MCF 10A (cell line): ENCODE results near the gene SERTAD2. TPM values are rescaled to one million over a fixed set of nuclear protein-coding genes. Genes with fewer than 3 reads are reported as not detected.
A peak's percentile ranks its signal among the peaks of the same experiment; 100 is the strongest.

Experiments used
- BruUV-seq: library from RNA; stranded (reverse); fragments of 400-500 nt; replicated peaks from 2 replicates; lab custom pipeline; 2021; lab: Mats Ljungman, UMichigan
- CTCF ChIA-PET: fragments of 300-600 bp; sonication (Branson Sonifier 250); formaldehyde crosslinking; extraction: SDS; loops from one replicate; lab custom pipeline; 2021; ENCODE audit warnings: antibody characterized with exemption, inconsistent platforms; lab: Yijun Ruan, JAX
- POLR2A ChIA-PET: fragments of 300-600, 350-650 bp; sonication (Branson Sonifier 250); formaldehyde crosslinking; extraction: SDS; loops from one replicate; lab custom pipeline; 2020; ENCODE audit warnings: antibody characterized with exemption, inconsistent platforms; lab: Yijun Ruan, JAX
- DNase-seq: peaks from one replicate; pipeline ENCODE4 v3.0.0-alpha.2; 2018; ENCODE audit not compliant: unreplicated experiment
- H3K27ac Mint-ChIP-seq: one replicate; pipeline ENCODE4 v1.8.0; 2022; ENCODE audit warnings: mild to moderate bottlenecking, low read depth, mixed read lengths; ENCODE audit not compliant: unreplicated experiment
- H3K27me3 Mint-ChIP-seq: one replicate; pipeline ENCODE4 v1.8.0; 2022; ENCODE audit warnings: mixed read lengths; ENCODE audit not compliant: insufficient read depth, unreplicated experiment
- H3K36me3 Mint-ChIP-seq: one replicate; pipeline ENCODE4 v1.8.0; 2022; ENCODE audit warnings: mild to moderate bottlenecking, moderate library complexity, mixed read lengths; ENCODE audit not compliant: insufficient read depth, unreplicated experiment
- H3K4me1 Mint-ChIP-seq: one replicate; pipeline ENCODE4 v1.8.0; 2022; ENCODE audit warnings: mixed read lengths; ENCODE audit not compliant: insufficient read depth, unreplicated experiment
- H3K4me3 Mint-ChIP-seq: one replicate; pipeline ENCODE4 v1.8.0; 2022; ENCODE audit warnings: mild to moderate bottlenecking, moderate library complexity, mixed read lengths; ENCODE audit not compliant: unreplicated experiment
- H3K9me3 Mint-ChIP-seq: one replicate; pipeline ENCODE4 v1.8.0; 2022; ENCODE audit warnings: mixed read lengths; ENCODE audit not compliant: unreplicated experiment
- CTCF ChIP-seq: fragments of 200-600 bp; IDR thresholded peaks from one replicate; pipeline ENCODE4 v1.8.0; 2022; ENCODE audit warnings: antibody characterized with exemption, mild to moderate bottlenecking; ENCODE audit not compliant: unreplicated experiment
- intact Hi-C: fragments of 100-400 bp; cut with micrococcal nuclease; formaldehyde crosslinking; loops from 2 replicates; pipeline ENCODE4 v1.14.1; 2022
- total RNA-seq: library from RNA; stranded (reverse); gene quantifications from 2 replicates; pipeline ENCODE4 v1.2.3, GENCODE V29; 2022

Gene SERTAD2
- total RNA-seq, 1 experiment from 2014 or later, result 15.0 TPM

DNA sequence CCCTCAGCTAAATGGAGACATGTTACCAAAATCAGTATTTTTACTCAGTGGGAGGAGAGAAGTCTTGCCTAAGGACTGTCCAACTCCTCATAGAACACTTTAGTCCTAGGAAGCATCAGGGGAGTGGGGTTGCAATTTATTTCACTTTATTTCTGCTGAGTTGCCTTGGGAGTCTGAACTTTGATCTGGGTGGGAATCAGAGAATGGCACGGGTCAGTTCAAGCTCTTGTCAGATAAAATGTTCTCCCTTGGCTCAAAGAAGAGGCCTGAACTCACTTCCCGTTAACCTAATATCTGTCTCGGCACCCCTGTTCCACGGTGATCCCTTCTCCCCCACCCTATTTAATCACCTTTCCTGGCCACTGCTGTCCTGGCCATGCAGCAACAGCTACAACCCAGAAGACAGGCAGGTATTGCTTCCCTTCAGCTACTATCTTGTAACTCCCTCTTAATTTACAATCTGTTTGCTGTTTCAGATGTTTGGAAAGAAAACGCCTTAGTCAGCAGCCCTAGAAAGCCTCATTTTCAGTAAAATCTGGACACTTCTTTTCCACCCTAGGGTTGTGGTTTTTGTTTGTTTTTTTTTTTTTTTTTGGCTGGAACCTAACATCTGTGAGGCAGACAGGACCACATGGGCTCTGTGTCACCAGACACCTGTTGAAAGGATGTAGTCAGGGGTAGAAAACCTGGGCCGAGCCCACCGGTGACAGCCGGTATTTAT, 52.5 kb downstream of the SERTAD2 start:
- Mint-ChIP-seq H3K4me1 (peaks cover 13% of the 10 kb centered on the region), H3K9me3 (peaks cover 11% of the 10 kb centered on the region), H3K27me3 (no peaks in the 10 kb centered on the region), H3K4me3 (no peak overlapping the region), H3K27ac (no peak overlapping the region), H3K36me3 (peaks cover 5% of the 10 kb centered on the region)
- DNase-seq, result no peak
- TF ChIP-seq CTCF, result no peak
- CTCF ChIA-PET, result interaction anchor here (0.7 to 2.5 kb wide), 3 partner anchors 10 to 247 kb away, joined by 3 to 8 read pairs (median 5); no protein-coding TSS in a partner anchor
- intact Hi-C loops, result no loop called here
- BruUV-seq, result no TSS peak
- POLR2A ChIA-PET, result no interaction called here

- TF ChIP-seq CTCF, result no peak
- Mint-ChIP-seq H3K9me3 (peaks cover 10% of the 10 kb centered on the region), H3K27ac (no peak overlapping the region), H3K4me3 (no peak overlapping the region), H3K27me3 (no peaks in the 10 kb centered on the region), H3K4me1 (peaks cover 27% of the 10 kb centered on the region), H3K36me3 (peaks cover 4% of the 10 kb centered on the region)
- intact Hi-C loops, result no loop called here
- ChIA-PET POLR2A (interaction anchor here (1.3 kb wide), 1 partner anchor 23 kb away, joined by 6 read pairs; no protein-coding TSS in a partner anchor), CTCF (interaction anchor here (0.9 to 2.5 kb wide), 4 partner anchors 8 to 273 kb away, joined by 4 to 8 read pairs (median 6); no protein-coding TSS in a partner anchor)
- BruUV-seq, result no TSS peak
- no peak for DNase-seq
Measured at GRCh38 chr2:64599469-64599868, 54.2 kb downstream of the SERTAD2 start.

- BruUV-seq, result no TSS peak
- CTCF ChIA-PET, result interaction anchor here (0.6 kb wide), 1 partner anchor 284 kb away, joined by 3 read pairs; no protein-coding TSS in a partner anchor
- Mint-ChIP-seq H3K4me1 (peaks cover 32% of the 10 kb centered on the region), H3K27me3 (no peaks in the 10 kb centered on the region), H3K9me3 (no peaks in the 10 kb centered on the region), H3K36me3 (peaks cover 1% of the 10 kb centered on the region), H3K4me3 (no peak overlapping the region), H3K27ac (peak overlapping the region; percentile 27)
- TF ChIP-seq CTCF, result no peak
- intact Hi-C loops, result no loop called here
- POLR2A ChIA-PET, result no interaction called here
- DNase-seq, result no peak
Measured at GRCh38 chr2:64598226-64598625, 55.5 kb downstream of the SERTAD2 start.

DNA sequence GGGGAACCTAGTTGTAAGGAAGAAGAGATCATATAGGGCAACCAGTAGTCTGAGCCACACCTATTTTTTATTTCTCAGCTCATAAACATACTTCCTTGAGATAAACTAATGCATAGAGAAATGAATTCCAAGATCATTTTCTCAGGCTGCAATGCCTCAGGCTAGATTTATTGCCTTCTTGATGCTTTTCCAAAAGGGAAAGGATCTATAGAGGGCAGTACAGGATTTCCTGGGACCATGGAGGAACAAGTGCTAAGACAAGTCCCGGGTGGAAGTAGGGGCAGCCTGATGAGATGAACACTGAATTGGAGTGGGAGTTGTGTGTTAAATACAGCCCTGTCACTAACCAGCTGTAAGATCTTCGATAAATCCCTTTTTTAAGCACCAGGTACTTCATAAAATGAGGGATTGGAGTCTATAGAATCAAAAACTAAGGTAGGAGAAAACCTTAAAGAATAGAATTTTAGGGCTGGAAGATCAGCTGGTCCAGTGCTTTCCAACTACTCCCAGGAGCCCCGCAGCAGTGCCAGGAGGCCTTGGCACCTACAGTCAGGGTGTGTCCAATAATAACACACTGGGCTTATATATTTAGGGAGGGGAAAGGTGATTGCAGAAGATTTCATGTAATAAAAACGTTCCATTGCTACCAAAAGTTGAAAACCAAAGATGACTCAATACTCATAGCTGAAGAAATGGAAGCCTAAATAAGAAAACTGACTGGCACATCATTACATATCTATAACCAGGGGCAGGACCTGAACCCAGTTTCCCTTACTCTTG, 58.1 kb downstream of the SERTAD2 start:
- TF ChIP-seq CTCF, result no peak
- POLR2A ChIA-PET, result interaction anchor here (0.6 to 3.5 kb wide), 13 partner anchors 9 to 264 kb away, joined by 3 to 27 read pairs (median 7); partner anchors contain the start of genes AFTPH and SERTAD2
- peak; percentile 50 for DNase-seq
- Mint-ChIP-seq H3K4me1 (peaks cover 36% of the 10 kb centered on the region), H3K4me3 (no peak overlapping the region), H3K9me3 (no peaks in the 10 kb centered on the region), H3K36me3 (peaks cover 21% of the 10 kb centered on the region), H3K27ac (peak overlapping the region; percentile 96), H3K27me3 (no peaks in the 10 kb centered on the region)
- CTCF ChIA-PET, result interaction anchor here (0.6 to 3.1 kb wide), 16 partner anchors 9 to 277 kb away, joined by 3 to 20 read pairs (median 3); no protein-coding TSS in a partner anchor
- intact Hi-C loops, result loop anchor here (2.0 kb wide), 2 partner anchors 57 to 277 kb away; partner anchors contain the start of gene SERTAD2
- BruUV-seq, result no TSS peak
